RCC 7860 (cell line): ENCODE results near the gene PDE3B.
"Not testable (repeated sequence)": the region's sequence is repeated elsewhere in the genome, so short reads cannot be mapped to it uniquely, and the experiment has no call there.

Experiments used
- DNase-seq: peaks from one replicate; pipeline ENCODE4 v3.0.0-alpha.2; 2015; ENCODE audit warnings: low spot score
- FAIRE-seq: peaks from 2 replicates; lab custom pipeline; 2012; peaks lifted over from hg19 to GRCh38; lab: Jason Lieb, UNC

PDE3B gene

GRCh38 chr11:14643697-14644225, at the start of gene PDE3B:
PDE3B (plus strand) TSS chr11:14643804; CDS start chr11:14644076, 272 bp downstream.
- FAIRE-seq (no peak), DNase-seq (no peak)

GRCh38 chr11:14595261-14595660, 48.3 kb upstream of the PDE3B start:
- not testable (repeated sequence) for FAIRE-seq, DNase-seq

GRCh38 chr11:14607713-14608112, 35.9 kb upstream of the PDE3B start:
- DNase-seq: no peak
- no peak for FAIRE-seq

GRCh38 chr11:14609902-14610301, 33.7 kb upstream of the PDE3B start:
- no peak for FAIRE-seq

GRCh38 chr11:14611939-14612338, 31.7 kb upstream of the PDE3B start:
- DNase-seq (no peak), FAIRE-seq (no peak)

More at GRCh38 chr11:14609902-14610301, 33.7 kb upstream of the PDE3B start:
- no peak for DNase-seq

- DNase-seq: no peak
- no peak for FAIRE-seq
Observed at GRCh38 chr11:14612694-14613093, 30.9 kb upstream of the PDE3B start.

- DNase-seq (no peak), FAIRE-seq (no peak)
Observed at GRCh38 chr11:14614091-14614622, 29.4 kb upstream of the PDE3B start.

- DNase-seq (no peak), FAIRE-seq (no peak)
Observed at GRCh38 chr11:14617241-14618027, 26.2 kb upstream of the PDE3B start.

- no peak for FAIRE-seq
Observed at GRCh38 chr11:14618060-14618459, 25.5 kb upstream of the PDE3B start.

GRCh38 chr11:14619603-14620531, 23.7 kb upstream of the PDE3B start:
- FAIRE-seq (no peak), DNase-seq (no peak)

More at GRCh38 chr11:14618060-14618459, 25.5 kb upstream of the PDE3B start:
- no peak for DNase-seq

GRCh38 chr11:14622223-14622954, 21.2 kb upstream of the PDE3B start:
- DNase-seq (no peak), FAIRE-seq (no peak)

- DNase-seq: no peak
- FAIRE-seq: no peak
Observed at GRCh38 chr11:14623036-14623435, 20.6 kb upstream of the PDE3B start.

- FAIRE-seq: no peak
Observed at GRCh38 chr11:14625586-14626205, 17.9 kb upstream of the PDE3B start.

GRCh38 chr11:14626650-14627049, 17.0 kb upstream of the PDE3B start:
- FAIRE-seq: no peak
- DNase-seq: no peak

More at GRCh38 chr11:14625586-14626205, 17.9 kb upstream of the PDE3B start:
- DNase-seq: no peak

- not testable (repeated sequence) for DNase-seq, FAIRE-seq
Observed at GRCh38 chr11:14633506-14634224, 9.9 kb upstream of the PDE3B start.

- DNase-seq: no peak
- FAIRE-seq: no peak
Observed at GRCh38 chr11:14634813-14635212, 8.8 kb upstream of the PDE3B start.

- FAIRE-seq: no peak
- DNase-seq: no peak
Observed at GRCh38 chr11:14635546-14635945, 8.1 kb upstream of the PDE3B start.

GRCh38 chr11:14636119-14636518, 7.5 kb upstream of the PDE3B start:
- no peak for FAIRE-seq
- DNase-seq: no peak

GRCh38 chr11:14637868-14638409, 5.7 kb upstream of the PDE3B start:
- FAIRE-seq: no peak
- no peak for DNase-seq
